Lower leg skin (tissue), 4 donors: ENCODE measurements around the gene SSRP1. TPM values are rescaled to one million over a fixed set of nuclear protein-coding genes. Genes with fewer than 3 reads are reported as not detected.

Source experiments
- DNase-seq, 2 donors: peaks; one replicate each; pipeline ENCODE4 v3.0.0-alpha.2; 2019; ENCODE audit warnings: low spot score in 2 of 2
- H3K4me3 ChIP-seq: fragments of 200-600 bp; sonication (generic); 2 replicates; pipeline ENCODE4 v1.5.1; 2017; ENCODE audit warnings: mild to moderate bottlenecking, low read depth; ENCODE audit not compliant: poor library complexity, severe bottlenecking
- POLR2A ChIP-seq, 2 donors: fragments of 450-650 bp; IDR thresholded peaks; one replicate each; pipeline ENCODE4 v1.6.1; 2016 to 2017; ENCODE audit warnings: antibody characterized with exemption in 2 of 2, mild to moderate bottlenecking in 1 of 2, moderate library complexity in 1 of 2
- WGBS, 2 donors: methylation state at CpG; one replicate each; pipeline ENCODE4 v1.1.5; 2018; 5-methylcytosine and 5-hydroxymethylcytosine counted together
- intact Hi-C: fragments of 100-400 bp; cut with DNase I; formaldehyde crosslinking; loops from one replicate; pipeline ENCODE4 v1.15.0; 2023; ENCODE audit warnings: low total_unique reads
- total RNA-seq, 4 donors: library from RNA; depleted of rRNA; stranded (reverse); fragments of >200 nt; gene quantifications; one replicate each; pipeline ENCODE4 v1.1.0, GENCODE V29; 2016
- TF ChIP-seq, protein P1 (sequence below), 3 donors: fragments of 450-650 bp; IDR thresholded peaks; one replicate each; pipeline ENCODE4 v1.5.1; 2016; ENCODE audit warnings: antibody characterized with exemption in 3 of 3, mild to moderate bottlenecking in 3 of 3, moderate library complexity in 2 of 3

Gene SSRP1
- total RNA-seq, 4 donors from 2014 or later = 66.1 to 76.1 (median 74.6) TPM

DNA sequence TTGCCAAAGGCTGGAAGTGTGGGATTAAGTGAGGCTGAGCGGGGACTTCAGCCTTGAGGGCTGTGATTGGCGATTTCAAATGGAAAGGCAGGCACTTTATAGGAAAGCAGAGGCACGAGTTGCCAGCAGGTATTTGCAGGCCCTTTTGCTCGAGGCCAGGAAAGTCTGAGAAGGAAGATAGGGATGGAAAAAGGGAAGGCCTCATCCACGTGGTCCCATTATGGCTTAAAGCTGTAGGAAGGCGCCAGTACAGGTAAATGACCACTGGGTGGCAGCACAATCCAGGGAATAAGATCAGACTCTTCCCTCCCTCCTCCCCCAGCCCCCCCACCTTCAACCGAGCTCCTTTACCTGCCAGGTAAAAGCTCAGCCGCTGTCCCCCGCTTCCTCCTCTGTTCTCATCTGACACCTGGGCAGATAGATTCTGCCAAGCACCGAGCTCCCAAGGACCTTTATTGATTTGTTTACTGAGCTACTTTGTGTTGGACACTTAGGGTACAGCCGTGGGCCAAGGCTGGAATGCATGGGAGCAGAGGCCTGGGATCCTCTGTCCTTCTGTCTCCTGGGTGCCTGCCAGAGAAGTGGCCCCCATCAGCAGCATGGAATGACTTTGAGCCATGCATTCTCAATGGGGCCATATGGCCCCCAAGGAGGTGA is 10.0 kb upstream of the SSRP1 start:
- DNase-seq = peak; percentile 68 to 92
- WGBS, 2 donors = 13 to 15% methylated on average over 11 of the region's 11 CpGs
- no peak overlapping the region for H3K4me3 ChIP-seq
- TF ChIP-seq POLR2A (IDR thresholded peaks at IDR 0.05) = no peak
- TF ChIP-seq, protein P1, sequence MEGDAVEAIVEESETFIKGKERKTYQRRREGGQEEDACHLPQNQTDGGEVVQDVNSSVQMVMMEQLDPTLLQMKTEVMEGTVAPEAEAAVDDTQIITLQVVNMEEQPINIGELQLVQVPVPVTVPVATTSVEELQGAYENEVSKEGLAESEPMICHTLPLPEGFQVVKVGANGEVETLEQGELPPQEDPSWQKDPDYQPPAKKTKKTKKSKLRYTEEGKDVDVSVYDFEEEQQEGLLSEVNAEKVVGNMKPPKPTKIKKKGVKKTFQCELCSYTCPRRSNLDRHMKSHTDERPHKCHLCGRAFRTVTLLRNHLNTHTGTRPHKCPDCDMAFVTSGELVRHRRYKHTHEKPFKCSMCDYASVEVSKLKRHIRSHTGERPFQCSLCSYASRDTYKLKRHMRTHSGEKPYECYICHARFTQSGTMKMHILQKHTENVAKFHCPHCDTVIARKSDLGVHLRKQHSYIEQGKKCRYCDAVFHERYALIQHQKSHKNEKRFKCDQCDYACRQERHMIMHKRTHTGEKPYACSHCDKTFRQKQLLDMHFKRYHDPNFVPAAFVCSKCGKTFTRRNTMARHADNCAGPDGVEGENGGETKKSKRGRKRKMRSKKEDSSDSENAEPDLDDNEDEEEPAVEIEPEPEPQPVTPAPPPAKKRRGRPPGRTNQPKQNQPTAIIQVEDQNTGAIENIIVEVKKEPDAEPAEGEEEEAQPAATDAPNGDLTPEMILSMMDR (IDR thresholded peaks at IDR 0.05) = no peak
- intact Hi-C loops = loop anchor here (10.0 kb wide), 2 partner anchors 109 to 179 kb away; no protein-coding TSS in a partner anchor

DNA sequence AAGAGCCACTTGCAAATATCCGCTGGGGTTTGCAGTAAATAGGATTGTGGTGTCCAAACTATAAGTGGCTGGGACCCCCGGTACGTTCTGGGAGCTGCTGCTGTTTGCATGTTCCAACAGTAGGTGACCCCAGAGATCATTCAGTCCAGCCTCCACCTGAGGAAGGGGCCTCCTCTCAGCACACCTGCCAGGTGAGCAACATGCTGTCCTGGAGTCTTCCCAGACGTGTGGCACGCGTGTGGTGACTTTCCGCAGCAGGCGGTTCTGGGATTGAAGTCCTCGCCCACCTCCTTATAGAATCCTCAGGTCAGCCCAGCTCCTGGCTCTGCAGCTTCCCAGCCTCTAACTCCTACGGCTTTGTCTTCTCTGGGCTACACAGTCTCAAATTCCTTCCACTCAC is 9.1 kb upstream of the SSRP1 start:
- intact Hi-C loops = loop anchor here (5.0 to 10.0 kb wide), 3 partner anchors 110 to 297 kb away; no protein-coding TSS in a partner anchor
- TF ChIP-seq, protein P1 (IDR thresholded peaks at IDR 0.05) = no peak
- TF ChIP-seq POLR2A (IDR thresholded peaks at IDR 0.05) = no peak
- 91 to 94% methylated on average over 10 of the region's 10 CpGs for WGBS, 2 donors

DNA sequence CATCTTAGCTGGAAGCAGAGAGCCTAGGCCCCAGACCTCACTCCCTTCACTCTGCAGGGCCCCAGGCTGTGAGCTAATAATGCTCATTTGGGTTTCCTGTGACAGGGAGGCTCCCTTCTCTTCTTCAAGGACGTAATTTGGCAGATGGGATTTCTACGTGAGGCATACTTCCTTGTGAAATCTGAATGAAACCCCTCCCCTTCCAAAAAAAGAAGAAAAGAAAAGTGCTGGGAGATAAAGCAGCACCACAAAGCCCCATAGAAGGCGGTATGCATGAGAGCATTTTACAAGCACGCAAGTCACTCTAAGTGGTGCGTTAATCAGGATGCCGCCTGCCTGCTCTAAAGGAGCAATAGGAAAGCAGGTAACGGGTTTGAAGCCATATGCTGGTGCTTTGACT is 8.1 kb upstream of the SSRP1 start:
- intact Hi-C loops = loop anchor here (5.0 to 10.0 kb wide), 3 partner anchors 111 to 298 kb away; no protein-coding TSS in a partner anchor
- TF ChIP-seq POLR2A (IDR thresholded peaks at IDR 0.05) = no peak
- TF ChIP-seq, protein P1 (IDR thresholded peaks at IDR 0.05) = no peak
- WGBS, 2 donors = 48 to 64% methylated on average over 7 of the region's 7 CpGs
- H3K4me3 ChIP-seq = no peak overlapping the region
- DNase-seq = no peak

More for the DNA sequence above, 9.1 kb upstream of the SSRP1 start:
- H3K4me3 ChIP-seq = no peak overlapping the region
- no peak for DNase-seq

DNA sequence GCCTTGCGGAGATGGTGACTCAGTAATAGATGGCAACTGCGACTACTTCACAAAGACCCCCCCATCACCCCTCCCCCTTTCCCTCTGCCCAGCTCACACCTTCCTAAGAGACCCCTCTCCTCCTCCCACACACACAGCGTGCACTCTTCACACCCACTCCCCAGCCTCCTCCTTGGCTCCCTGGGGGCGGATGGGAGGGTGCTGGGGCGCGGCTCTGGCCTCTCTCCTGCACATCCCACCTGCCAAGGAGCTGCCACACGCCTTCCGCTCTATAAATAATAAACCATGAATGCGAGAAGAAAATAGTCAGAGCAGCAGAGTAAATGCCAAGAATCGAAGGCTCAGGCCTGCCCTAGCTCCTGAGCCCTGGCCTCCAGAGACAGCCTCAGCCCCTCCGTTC is 7.0 kb upstream of the SSRP1 start:
- TF ChIP-seq, protein P1 (IDR thresholded peaks at IDR 0.05) = no peak
- TF ChIP-seq POLR2A (IDR thresholded peaks at IDR 0.05) = no peak
- WGBS, 2 donors = 53 to 63% methylated on average over 11 of the region's 11 CpGs
- H3K4me3 ChIP-seq = no peak overlapping the region
- intact Hi-C loops = loop anchor here (5.0 to 10.0 kb wide), 3 partner anchors 112 to 300 kb away; no protein-coding TSS in a partner anchor
- no peak for DNase-seq

DNA sequence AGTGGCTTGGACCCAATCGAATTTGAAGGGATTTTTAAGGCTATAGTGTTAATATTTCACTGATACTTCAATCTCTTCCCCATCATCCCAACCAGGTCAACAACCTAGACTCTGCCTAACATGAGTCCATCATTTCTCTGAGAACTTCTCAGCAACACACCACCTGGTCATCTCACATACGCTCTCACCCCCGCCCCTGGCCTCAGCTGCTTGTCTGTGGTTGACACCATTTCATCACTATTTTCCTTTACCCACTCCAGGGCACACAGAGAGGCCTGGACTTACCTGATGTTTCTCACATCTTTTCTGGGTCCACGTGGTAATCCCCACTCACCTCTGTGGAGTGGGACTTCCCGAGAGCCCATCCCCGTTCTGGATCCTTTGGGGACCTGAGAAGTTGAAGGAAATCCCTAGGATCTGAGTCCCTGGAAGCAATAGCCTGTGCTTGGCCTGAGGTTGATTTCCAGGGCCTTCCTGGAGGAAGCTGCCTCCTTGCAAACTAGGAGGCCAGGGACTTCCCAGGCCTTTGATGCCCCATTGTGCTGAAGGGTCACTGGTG is 5.6 kb upstream of the SSRP1 start:
- 78 to 83% methylated on average over 6 of the region's 6 CpGs for WGBS, 2 donors
- TF ChIP-seq, protein P1 (IDR thresholded peaks at IDR 0.05) = no peak
- no peak for TF ChIP-seq POLR2A (IDR thresholded peaks at IDR 0.05)
- H3K4me3 ChIP-seq = no peak overlapping the region
- no peak for DNase-seq
- intact Hi-C loops = loop anchor here (5.0 to 10.0 kb wide), 3 partner anchors 113 to 301 kb away; no protein-coding TSS in a partner anchor
